Measurements from ENCODE around the gene RPUSD1.
"Not testable (repeated sequence)": the region's sequence is repeated elsewhere in the genome, so short reads cannot be mapped to it uniquely, and the experiment has no call there.

The RPUSD1 gene

GRCh38 chr16:778447-778846, 9.7 kb downstream of the RPUSD1 start:
- Mint-ChIP-seq H3K4me1 (ENCODE audit: low read depth) (no peaks in the 10 kb centered on the region), H3K4me3 (no peak overlapping the region), H3K9me3 (no peaks in the 10 kb centered on the region), H3K27me3 (ENCODE audit: low read depth) (no peaks in the 10 kb centered on the region), H3K27ac (no peak overlapping the region), H3K36me3 (ENCODE audit: low read depth) (no peaks in the 10 kb centered on the region)
- no peak for DNase-seq (ENCODE audit: low spot score)

DNA sequence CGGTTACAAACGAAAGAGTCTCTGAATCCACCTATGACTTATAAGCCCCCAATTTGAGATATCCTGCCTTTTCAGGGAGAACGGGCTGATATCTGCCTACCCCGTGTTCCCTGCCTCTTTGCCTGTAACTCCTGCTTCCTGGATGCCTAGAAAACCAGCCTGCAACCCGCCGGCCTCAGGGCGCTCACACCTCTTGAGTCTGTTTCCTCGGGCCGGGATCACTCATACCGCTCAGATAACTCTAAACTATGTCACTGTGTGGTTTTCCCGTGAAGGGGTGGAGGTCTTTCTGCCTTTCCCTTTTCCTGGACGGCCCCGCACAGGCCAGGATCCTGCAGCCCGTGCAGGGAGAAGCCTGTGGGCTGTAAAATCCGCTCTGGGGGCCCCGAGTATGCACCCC, 10.4 kb downstream of the RPUSD1 start:
- Mint-ChIP-seq H3K27me3 (ENCODE audit: low read depth) (no peaks in the 10 kb centered on the region), H3K9me3 (no peaks in the 10 kb centered on the region), H3K4me1 (ENCODE audit: low read depth) (no peaks in the 10 kb centered on the region), H3K36me3 (ENCODE audit: low read depth) (no peaks in the 10 kb centered on the region), H3K4me3 (no peak overlapping the region), H3K27ac (no peak overlapping the region)
- DNase-seq (ENCODE audit: low spot score): no peak

DNA sequence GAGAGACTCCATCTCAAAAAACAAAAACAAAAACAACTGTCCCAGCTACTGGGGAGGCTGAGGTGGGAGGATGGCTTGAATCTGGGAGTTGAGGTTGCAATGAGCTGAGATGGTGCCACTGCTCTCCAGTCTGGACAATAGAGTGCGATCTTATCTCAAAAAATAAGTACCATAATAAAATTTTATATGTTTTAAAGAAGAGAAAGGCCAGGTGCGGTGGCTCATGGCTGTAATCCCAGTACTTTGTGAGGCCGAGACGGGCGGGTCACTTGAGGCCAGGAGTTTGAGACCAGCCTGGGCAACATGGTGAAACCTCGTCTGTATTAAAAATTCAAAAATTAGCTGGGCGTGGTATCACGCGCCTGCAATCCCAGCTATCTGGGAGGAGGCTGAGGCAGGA, 11.4 kb downstream of the RPUSD1 start:
- DNase-seq (ENCODE audit: low spot score): no peak
- Mint-ChIP-seq H3K36me3 (ENCODE audit: low read depth) (no peaks in the 10 kb centered on the region), H3K27me3 (ENCODE audit: low read depth) (no peaks in the 10 kb centered on the region), H3K9me3 (no peaks in the 10 kb centered on the region), H3K27ac (no peak overlapping the region), H3K4me1 (ENCODE audit: low read depth) (no peaks in the 10 kb centered on the region), H3K4me3 (no peak overlapping the region)

DNA sequence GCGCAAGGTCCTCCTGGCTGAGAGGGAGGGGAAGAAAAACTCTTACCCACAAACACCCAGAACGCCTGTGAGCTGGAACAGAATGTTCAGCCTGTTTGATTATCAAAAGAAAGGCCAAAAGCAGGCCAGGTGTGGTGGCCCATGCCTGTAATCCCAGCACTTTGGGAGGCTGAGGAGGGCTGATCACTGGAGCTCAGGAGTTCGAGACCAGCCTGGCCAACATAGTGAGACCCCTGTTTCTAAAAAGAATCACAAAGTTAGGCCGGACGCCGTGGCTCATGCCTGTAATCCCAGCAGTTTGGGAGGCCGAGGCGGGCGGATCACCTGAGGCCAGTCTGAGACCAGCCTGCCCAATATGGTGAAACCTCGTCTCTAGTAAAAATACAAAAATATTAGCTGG, 11.9 kb downstream of the RPUSD1 start:
- H3K36me3 Mint-ChIP-seq (ENCODE audit: low read depth); H3K27ac Mint-ChIP-seq; H3K4me1 Mint-ChIP-seq (ENCODE audit: low read depth); H3K27me3 Mint-ChIP-seq (ENCODE audit: low read depth); H3K4me3 Mint-ChIP-seq; H3K9me3 Mint-ChIP-seq; DNase-seq (ENCODE audit: low spot score): not testable (repeated sequence)

- Mint-ChIP-seq H3K4me3 (no peak overlapping the region), H3K36me3 (ENCODE audit: low read depth) (no peaks in the 10 kb centered on the region), H3K4me1 (ENCODE audit: low read depth) (no peaks in the 10 kb centered on the region), H3K27ac (no peak overlapping the region), H3K27me3 (ENCODE audit: low read depth) (no peaks in the 10 kb centered on the region), H3K9me3 (no peaks in the 10 kb centered on the region)
- no peak for DNase-seq (ENCODE audit: low spot score)
Observed at GRCh38 chr16:775236-775796, 12.9 kb downstream of the RPUSD1 start.

GRCh38 chr16:774086-775001, 13.8 kb downstream of the RPUSD1 start:
- H3K27me3 Mint-ChIP-seq (ENCODE audit: low read depth): no peaks in the 10 kb centered on the region
- no peak overlapping the region for H3K4me3 Mint-ChIP-seq
- no peak overlapping the region for H3K27ac Mint-ChIP-seq
- no peaks in the 10 kb centered on the region for H3K36me3 Mint-ChIP-seq (ENCODE audit: low read depth)
- no peaks in the 10 kb centered on the region for H3K9me3 Mint-ChIP-seq
- DNase-seq (ENCODE audit: low spot score): no peak
- H3K4me1 Mint-ChIP-seq (ENCODE audit: low read depth): no peaks in the 10 kb centered on the region

DNA sequence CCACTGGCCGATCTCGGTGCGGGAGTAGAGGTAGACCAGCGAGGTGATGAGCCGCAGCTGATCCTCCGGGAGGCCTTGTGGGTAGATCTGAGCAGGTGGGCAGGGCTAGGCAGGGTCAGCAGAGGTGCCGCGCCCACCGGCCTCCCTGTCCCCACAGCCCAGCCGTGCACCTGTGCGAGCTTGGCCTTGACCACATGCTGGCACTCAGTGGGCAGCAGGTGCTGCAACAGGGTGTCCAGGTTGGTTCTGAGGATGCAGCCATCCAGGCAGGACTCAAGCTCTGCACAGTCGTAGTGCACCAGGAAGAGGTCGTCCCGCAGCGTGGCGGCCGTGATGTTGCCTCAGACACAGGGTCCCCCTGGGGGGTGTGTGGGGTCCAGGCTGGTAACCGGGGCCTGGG, 15.2 kb downstream of the RPUSD1 start:
- no peaks in the 10 kb centered on the region for H3K36me3 Mint-ChIP-seq (ENCODE audit: low read depth)
- no peaks in the 10 kb centered on the region for H3K4me1 Mint-ChIP-seq (ENCODE audit: low read depth)
- no peak for DNase-seq (ENCODE audit: low spot score)
- H3K27me3 Mint-ChIP-seq (ENCODE audit: low read depth): no peaks in the 10 kb centered on the region
- H3K27ac Mint-ChIP-seq: no peak overlapping the region
- H3K4me3 Mint-ChIP-seq: no peak overlapping the region
- no peaks in the 10 kb centered on the region for H3K9me3 Mint-ChIP-seq

DNA sequence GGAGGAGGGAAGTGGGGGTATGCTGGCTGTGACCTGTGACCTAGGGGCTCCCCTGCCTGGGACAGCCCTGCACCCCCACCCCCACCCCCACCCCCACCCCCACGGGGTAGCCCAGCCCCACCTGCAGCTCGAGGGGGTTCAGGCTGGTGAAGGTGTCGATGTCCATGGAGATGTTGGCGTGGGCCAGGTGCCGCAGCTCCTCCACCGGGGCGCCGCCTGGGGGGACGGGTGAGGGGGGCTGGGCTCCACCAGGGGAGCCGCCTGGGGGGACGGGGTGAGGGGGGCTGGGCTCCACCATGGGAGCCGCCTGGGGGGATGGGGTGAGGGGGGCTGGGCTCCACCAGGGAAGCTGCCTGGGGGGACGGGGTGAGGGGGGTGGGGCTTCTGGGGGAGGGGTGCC, 17.8 kb downstream of the RPUSD1 start:
- H3K4me3 Mint-ChIP-seq: no peak overlapping the region
- no peaks in the 10 kb centered on the region for H3K4me1 Mint-ChIP-seq (ENCODE audit: low read depth)
- H3K9me3 Mint-ChIP-seq: no peaks in the 10 kb centered on the region
- no peaks in the 10 kb centered on the region for H3K27me3 Mint-ChIP-seq (ENCODE audit: low read depth)
- no peak overlapping the region for H3K27ac Mint-ChIP-seq
- H3K36me3 Mint-ChIP-seq (ENCODE audit: low read depth): no peaks in the 10 kb centered on the region
- no peak for DNase-seq (ENCODE audit: low spot score)

DNA sequence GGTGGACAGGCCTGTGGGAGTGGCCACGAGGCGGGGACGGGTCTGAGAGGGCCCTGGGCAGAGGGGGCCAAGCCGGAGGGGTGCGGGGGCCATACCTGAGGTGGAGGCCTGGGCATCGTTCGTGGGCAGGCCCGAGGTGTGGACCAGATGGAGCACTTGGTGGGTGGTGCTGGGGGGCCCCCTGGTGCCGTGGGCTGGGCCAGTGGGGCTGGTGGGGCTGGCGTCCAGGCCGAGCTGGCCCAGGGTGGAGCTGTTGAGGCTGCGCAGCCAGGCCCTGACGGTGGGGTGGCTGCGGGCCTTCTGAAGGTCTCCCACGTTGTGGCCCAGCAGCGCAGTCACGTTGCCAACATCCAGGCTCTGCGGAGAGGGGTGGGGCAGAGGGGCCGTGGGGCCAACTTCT, 18.2 kb downstream of the RPUSD1 start:
- Mint-ChIP-seq H3K27me3 (ENCODE audit: low read depth) (no peaks in the 10 kb centered on the region), H3K4me1 (ENCODE audit: low read depth) (no peaks in the 10 kb centered on the region), H3K9me3 (no peaks in the 10 kb centered on the region), H3K27ac (no peak overlapping the region), H3K36me3 (ENCODE audit: low read depth) (no peaks in the 10 kb centered on the region), H3K4me3 (no peak overlapping the region)
- DNase-seq (ENCODE audit: low spot score): no peak

GRCh38 chr16:769184-769784, 18.9 kb downstream of the RPUSD1 start:
- Mint-ChIP-seq H3K4me3 (no peak overlapping the region), H3K27me3 (ENCODE audit: low read depth) (no peaks in the 10 kb centered on the region), H3K4me1 (ENCODE audit: low read depth) (no peaks in the 10 kb centered on the region), H3K9me3 (no peaks in the 10 kb centered on the region), H3K27ac (no peak overlapping the region), H3K36me3 (ENCODE audit: low read depth) (no peaks in the 10 kb centered on the region)
- no peak for DNase-seq (ENCODE audit: low spot score)

- Mint-ChIP-seq H3K27me3 (ENCODE audit: low read depth) (no peaks in the 10 kb centered on the region), H3K4me1 (ENCODE audit: low read depth) (no peaks in the 10 kb centered on the region), H3K9me3 (no peaks in the 10 kb centered on the region), H3K36me3 (ENCODE audit: low read depth) (no peaks in the 10 kb centered on the region), H3K27ac (no peak overlapping the region), H3K4me3 (no peak overlapping the region)
- DNase-seq (ENCODE audit: low spot score): no peak
Observed at GRCh38 chr16:768428-768827, 19.8 kb downstream of the RPUSD1 start.

GRCh38 chr16:767743-768235, 20.4 kb downstream of the RPUSD1 start:
- H3K36me3 Mint-ChIP-seq (ENCODE audit: low read depth): no peaks in the 10 kb centered on the region
- H3K27ac Mint-ChIP-seq: no peak overlapping the region
- no peak overlapping the region for H3K4me3 Mint-ChIP-seq
- no peaks in the 10 kb centered on the region for H3K9me3 Mint-ChIP-seq
- no peak for DNase-seq (ENCODE audit: low spot score)
- no peaks in the 10 kb centered on the region for H3K4me1 Mint-ChIP-seq (ENCODE audit: low read depth)
- H3K27me3 Mint-ChIP-seq (ENCODE audit: low read depth): no peaks in the 10 kb centered on the region

GRCh38 chr16:766820-767640, 21.2 kb downstream of the RPUSD1 start:
- no peaks in the 10 kb centered on the region for H3K4me1 Mint-ChIP-seq (ENCODE audit: low read depth)
- H3K9me3 Mint-ChIP-seq: no peaks in the 10 kb centered on the region
- H3K27ac Mint-ChIP-seq: no peak overlapping the region
- DNase-seq (ENCODE audit: low spot score): no peak
- H3K36me3 Mint-ChIP-seq (ENCODE audit: low read depth): no peaks in the 10 kb centered on the region
- no peak overlapping the region for H3K4me3 Mint-ChIP-seq
- H3K27me3 Mint-ChIP-seq (ENCODE audit: low read depth): no peaks in the 10 kb centered on the region
